HG02798 (cell line): Measurements from ENCODE around the gene SLC40A1.
A peak's percentile ranks its signal among the peaks of the same experiment; 100 is the strongest.

ENCODE experiments used
- ATAC-seq: cut with Tn5 transposase; IDR thresholded peaks from one replicate; pipeline ENCODE4 v1.9.1; 2021; ENCODE audit warnings: mild to moderate bottlenecking; ENCODE audit not compliant: unreplicated experiment, poor library complexity

The SLC40A1 gene

DNA sequence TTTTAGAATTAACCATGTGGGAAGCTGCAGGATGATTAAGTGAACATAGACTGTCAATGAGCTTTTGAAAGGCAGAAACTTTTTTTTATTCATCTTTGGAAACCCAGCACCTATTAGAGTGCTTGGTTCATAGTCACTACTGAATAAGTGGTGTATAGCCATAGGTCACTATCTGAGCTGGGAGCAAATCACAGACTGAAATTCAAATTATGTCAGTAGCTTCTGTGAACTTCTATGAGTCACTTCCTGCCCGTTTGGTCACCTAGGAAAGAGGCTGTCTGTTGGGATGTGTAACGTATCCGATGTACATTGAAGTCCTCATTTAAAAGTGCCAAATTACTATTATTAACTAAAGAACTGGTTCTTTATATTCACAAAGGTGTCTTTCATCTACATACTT lies 20.5 kb upstream of the SLC40A1 start:
- ATAC-seq: no peak

GRCh38 chr2:189599245-189599644 lies 18.7 kb upstream of the SLC40A1 start:
- no peak for ATAC-seq

- ATAC-seq: no peak
These were observed 14.8 kb upstream of the SLC40A1 start for GRCh38 chr2:189595417-189595816.

DNA sequence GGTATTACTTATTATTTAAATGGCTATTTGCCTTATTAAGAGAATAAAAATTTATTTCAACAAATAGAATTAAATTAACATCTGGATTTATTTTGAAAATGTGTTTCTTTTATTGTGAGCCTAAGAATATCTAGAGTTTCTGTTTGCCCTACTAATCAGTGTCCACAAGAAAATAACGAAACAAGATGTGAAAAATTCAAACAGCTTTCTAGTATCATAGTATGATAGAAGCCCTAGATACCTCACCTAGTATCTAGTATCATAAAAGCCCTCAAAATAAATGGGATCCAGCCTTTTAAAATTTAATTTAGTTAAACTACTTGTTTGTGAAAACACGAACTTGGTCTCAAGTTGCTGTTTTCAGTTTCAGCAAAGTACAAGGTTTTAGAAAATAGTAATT lies 13.7 kb upstream of the SLC40A1 start:
- no peak for ATAC-seq

- ATAC-seq: no peak
These were observed 12.5 kb upstream of the SLC40A1 start for GRCh38 chr2:189593115-189593514.

DNA sequence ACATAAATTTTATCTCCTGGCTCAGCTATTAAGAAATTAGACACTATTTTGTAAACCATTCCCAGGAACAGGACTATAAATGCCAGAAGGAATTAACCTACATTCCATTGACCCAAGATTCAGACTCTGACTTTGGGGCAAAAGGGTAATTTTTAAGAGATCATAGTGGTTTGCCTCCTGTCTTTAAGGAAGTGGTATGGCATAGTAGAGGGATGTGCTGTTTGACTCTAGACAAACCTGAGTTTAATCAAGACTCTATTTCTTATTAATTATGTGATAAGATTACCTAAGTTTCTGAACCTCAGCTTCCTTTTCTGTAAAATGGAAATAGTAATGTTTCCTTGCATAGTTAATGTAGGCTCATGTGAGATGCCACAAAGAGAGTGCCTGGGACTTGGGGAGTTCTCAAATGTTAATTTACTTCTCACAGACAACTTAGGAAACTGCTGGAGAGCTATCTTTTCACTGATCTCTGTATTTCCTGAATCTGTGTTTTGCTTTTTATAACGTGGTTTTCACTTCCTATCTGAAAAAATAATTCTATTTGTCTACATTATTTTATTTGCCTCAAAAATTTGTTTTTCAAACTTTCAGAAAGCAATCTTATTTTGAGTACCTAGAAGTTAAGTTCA lies 11.9 kb upstream of the SLC40A1 start:
- no peak for ATAC-seq

DNA sequence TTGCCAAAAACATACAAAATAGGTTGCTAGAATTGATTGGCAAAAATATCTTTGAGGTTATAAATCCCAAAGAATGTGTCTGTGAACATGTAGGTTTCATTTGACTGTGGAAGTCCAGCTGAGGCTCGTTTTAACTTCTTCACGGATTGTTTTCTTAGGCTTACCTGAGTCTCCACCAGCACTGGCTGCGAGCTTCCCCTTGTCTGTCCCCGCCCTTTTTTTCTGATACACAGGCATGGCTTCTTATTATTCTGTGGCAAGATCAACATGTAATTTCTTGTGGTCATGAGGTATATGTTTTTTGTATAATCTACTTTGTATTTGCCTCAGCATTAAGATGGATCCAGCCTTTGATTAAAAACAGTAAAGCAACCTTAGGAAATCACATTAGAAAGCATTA lies 7.2 kb upstream of the SLC40A1 start:
- ATAC-seq: no peak

- no peak for ATAC-seq
These were observed 4.7 kb upstream of the SLC40A1 start for GRCh38 chr2:189585226-189585756.

DNA sequence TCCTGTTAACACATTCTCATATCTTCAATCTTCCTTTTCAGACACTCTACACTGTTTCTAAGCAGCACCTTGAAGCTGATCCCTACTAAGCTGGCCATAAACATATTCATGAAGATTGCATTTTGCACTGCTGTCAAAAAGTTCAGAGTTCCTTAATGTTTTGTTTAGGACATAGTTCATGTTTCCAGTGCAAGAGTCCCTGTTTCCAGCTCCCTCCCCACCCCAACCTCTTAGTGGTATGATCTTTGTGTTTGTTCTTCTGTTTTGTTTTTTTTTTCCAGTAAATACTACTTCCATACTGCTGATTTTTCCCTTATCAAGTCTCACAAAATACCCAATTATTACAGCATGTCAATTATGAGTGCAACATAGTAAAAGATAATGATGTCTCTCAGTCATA lies 4.1 kb upstream of the SLC40A1 start:
- no peak for ATAC-seq

DNA sequence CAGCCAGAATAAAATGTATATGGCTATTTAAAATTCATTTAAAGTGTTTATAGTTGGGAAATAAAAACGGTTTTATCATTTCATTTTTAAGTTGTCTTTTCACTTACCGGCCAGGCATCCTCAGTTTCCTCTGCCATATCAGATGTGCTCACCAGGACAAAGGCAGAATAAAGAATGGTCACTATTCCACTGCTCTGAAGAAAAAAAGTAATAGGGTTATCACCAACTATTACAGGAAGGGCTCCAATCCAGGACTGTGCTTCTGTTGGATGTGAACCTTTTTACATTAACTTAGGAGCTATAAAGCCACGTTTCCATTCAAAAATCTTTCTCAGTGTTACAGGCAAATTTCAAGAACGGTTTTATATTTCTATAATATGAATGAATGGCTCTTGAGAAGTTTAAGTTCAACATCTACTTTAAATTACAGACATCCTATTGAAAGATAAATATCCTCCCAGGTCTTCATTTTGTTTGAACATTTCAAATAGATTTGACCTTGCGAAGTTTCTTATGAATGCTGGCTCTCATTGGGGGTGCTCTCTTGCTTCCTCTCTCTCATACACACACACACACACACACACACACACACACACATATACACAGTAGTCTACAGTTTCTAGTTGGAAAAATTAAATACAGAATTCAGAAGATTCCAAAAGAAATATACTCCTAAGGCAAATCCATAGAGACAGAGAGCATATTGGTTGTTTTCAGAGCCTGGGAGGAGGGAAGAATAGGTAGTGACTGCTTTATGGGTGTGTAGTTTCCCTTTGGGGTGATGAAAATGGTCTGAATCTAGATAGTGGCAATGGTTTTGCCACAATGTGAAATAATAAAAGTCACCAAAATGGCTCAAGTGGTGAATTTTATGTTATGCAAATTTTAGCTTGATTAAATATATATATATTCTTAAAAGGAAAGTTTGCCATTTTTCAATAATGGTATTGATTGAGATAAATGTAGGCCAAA lies 2.9 kb upstream of the SLC40A1 start:
- no peak for ATAC-seq

DNA sequence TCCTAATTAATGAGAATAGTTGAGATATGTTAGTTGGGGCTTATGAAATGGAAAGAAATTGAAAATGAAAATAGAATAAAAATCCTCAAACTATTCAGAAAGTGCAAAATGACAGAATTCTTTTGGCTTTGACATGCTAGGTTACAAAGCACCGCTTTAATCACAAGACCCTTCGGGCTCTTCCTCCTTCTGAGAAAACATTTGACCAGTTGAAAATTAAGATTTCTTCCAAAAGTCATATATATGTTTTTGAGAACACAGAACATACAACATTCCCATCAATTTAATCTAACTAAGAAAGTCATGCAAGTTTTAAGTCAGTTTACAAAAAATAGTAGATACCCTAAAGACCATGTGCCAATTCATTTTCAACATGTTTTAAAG lies 2.2 kb upstream of the SLC40A1 start:
- ATAC-seq: no peak

DNA sequence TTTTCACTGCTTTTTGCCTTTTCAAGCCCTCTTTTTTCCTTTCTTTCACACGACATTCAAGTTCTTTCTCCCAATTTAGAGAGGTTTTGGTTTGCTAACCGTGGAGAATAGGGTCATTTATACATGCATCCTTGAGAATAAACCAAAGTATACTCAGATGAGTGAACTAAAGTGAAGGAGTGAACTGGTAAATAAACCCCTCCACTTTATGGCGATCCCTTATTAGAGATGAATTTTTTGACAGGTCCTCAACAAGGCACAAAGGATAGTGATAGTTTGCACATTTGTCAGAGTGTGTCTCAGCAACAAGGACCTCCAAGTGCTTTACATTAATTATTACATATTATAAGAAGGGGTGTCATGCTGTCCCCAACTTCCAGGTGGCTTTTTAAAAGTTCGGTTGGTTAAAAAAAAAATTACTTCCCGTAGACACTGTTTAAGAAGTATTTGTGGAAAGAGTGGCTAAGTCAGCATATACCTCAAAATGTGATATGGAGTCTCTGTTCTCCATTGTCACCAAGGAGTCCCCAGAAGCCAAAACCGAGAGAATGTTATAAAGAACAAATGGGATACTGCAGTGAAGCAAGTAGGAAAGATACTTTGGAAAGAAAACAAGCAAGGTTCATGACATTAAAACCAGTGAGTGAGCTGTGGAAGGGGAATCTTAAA lies 1.7 kb upstream of the SLC40A1 start:
- no peak for ATAC-seq

GRCh38 chr2:189581354-189582139 lies 961 bp upstream of the SLC40A1 start:
- ATAC-seq: no peak

GRCh38 chr2:189580241-189580651 lies 340 bp downstream of the SLC40A1 start:
- ATAC-seq: peak; percentile 30

GRCh38 chr2:189579585-189580186 lies 900 bp downstream of the SLC40A1 start:
- ATAC-seq: no peak

- no peak for ATAC-seq
These were observed 2.2 kb downstream of the SLC40A1 start for GRCh38 chr2:189578272-189578950.

- no peak for ATAC-seq
These were observed 3.5 kb downstream of the SLC40A1 start for GRCh38 chr2:189577121-189577520.

DNA sequence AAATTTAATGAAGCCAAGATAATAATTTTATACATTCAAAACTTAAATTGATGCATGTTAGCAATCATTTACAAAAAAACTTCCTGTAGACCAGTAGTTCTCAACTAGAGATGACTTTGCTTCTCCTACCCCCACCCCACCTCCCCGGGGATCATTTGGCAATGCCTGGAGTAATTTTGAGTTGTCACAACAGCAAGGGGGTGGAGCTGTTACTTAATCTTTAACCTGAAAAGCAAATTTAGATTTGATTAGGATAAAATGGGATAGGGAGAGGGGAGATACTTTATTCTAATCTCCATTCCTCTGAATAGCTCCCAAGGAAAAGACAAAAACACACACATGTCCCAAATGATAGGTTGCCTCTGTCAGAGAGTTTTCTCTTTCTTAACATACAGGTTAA lies 4.2 kb downstream of the SLC40A1 start:
- no peak for ATAC-seq

DNA sequence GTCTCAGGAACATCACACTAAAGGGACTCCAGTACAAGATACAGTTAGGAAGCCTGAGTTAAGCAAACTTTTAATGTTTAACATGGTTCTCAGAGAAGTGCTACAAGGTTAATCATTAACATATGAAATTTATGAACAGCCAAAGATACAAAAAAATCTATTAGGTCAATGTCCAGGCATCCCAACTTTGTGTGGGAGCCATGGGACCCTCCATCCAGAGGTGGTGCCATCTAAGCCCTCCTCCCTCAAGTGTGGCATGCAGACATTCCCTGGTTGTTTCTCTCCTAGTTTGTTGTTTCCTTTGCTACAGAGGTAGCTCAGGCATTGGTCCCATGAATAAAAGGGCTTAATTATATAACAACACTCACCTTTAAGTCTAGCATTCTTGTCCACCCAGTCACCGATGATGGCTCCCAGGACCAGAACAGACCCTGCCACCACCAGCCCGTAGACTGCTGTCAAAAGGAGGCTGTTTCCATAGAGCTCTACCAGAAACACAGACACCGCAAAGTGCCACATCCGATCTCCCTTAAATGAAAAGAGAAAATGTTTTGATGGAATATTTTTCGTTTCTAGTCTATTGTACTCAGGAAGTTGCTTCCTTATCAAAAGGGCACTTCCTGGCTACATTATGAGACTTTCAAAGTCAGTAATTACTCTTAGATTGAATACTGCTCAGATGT lies 5.7 kb downstream of the SLC40A1 start:
- no peak for ATAC-seq
